ENCODE data around the gene MAN1C1. TPM values are rescaled to one million over a fixed set of nuclear protein-coding genes. Genes with fewer than 3 reads are reported as not detected.

The MAN1C1 gene
- total RNA-seq, 1 experiment from 2014 or later: 0.11 TPM

DNA sequence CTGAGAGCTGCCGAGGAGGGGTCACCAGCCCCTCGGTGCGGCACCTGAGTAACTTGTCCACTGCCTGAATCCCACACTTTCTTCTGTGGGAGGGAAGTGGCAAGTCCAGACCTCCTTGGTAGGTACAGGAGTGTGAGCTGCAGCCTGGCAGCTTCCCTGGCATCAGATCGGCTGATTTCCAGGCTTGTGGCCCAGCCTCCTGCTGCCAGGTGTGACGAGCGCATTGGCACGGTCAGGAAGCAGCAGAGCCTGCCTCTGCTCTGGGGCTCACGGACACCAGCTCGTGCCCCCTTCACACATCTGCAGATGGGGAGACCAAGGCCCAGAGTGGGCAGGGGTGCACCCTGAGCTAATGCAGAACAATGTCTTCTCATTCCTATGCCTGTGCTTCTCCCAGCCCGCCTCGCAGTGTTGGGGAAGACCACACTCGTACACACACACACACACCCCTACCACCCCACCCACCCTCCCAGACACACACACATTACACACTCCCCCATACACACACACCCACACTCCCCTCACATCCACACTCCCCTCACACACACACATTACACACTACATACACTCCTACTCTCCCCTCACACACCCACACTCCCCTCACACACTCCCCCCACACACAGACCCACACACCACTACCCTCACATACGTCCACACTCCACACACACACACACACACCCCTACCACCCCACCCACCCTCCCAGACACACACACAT lies 150.3 kb downstream of the MAN1C1 start:
- no peak overlapping the region for H3K27ac ChIP-seq (ENCODE audit: low read length)
- H3K4me1 ChIP-seq (ENCODE audit: insufficient read depth, low read length): no peaks in the 10 kb centered on the region
- no peak for TF ChIP-seq EZH2 (IDR thresholded peaks at IDR 0.05; ENCODE audit: low read length, unreplicated experiment)
- TF ChIP-seq CTCF (conservative IDR thresholded peaks at IDR 0.05; ENCODE audit: low read depth, low read length): no peak
- no peak for TF ChIP-seq EZH2phosphoT487 (IDR thresholded peaks at IDR 0.05; ENCODE audit: borderline replicate concordance, low read length)
- H3K36me3 ChIP-seq (ENCODE audit: low read depth, low read length): no peaks in the 10 kb centered on the region
- ATAC-seq (0 out of 2 replicates have a peak, but pooled peaks have one; percentile 35), DNase-seq (peak; percentile 20)
- H3K9me3 ChIP-seq (ENCODE audit: low read length): no peaks in the 10 kb centered on the region
- H3F3A ChIP-seq (ENCODE audit: low read length, unreplicated experiment): no peaks in the 10 kb centered on the region
- no TSS peak for BruUV-seq (replicated peaks)
- H3K79me2 ChIP-seq (ENCODE audit: low read length): no peaks in the 10 kb centered on the region
- CTCF ChIA-PET: no interaction called here
- H3K27me3 ChIP-seq (ENCODE audit: low read length): no peaks in the 10 kb centered on the region
- no peak overlapping the region for H3K4me2 ChIP-seq (ENCODE audit: low read length)
- no peak overlapping the region for H3K9ac ChIP-seq (ENCODE audit: low read length)
- no peaks in the 10 kb centered on the region for H3K9me2 ChIP-seq (replicated peaks; ENCODE audit: low read length)
- H4K20me1 ChIP-seq (ENCODE audit: low read length): no peaks in the 10 kb centered on the region
- no peak overlapping the region for H3K4me3 ChIP-seq (ENCODE audit: low read length)
- intact Hi-C loops (cut with micrococcal nuclease): no loop called here
- POLR2A ChIA-PET (ENCODE audit: unreplicated experiment): no interaction called here
- no peak overlapping the region for H2AFZ ChIP-seq (ENCODE audit: low read length)

DNA sequence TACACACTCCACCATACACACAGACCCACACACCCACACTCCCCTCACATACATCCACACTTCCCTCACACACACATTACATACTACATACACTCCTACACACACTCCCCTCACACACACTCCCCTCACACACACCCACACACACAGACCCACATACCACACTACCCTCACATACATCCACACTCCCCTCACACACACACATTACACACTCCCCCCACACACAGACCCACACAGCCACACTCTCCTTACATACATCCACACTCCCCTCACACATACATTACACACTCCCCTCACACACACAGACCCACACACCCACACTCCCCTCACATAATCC lies 150.8 kb downstream of the MAN1C1 start:
- Histone ChIP-seq H3K27me3 (ENCODE audit: low read length) (no peaks in the 10 kb centered on the region), H2AFZ (ENCODE audit: low read length) (no peak overlapping the region), H3K4me3 (ENCODE audit: low read length) (no peak overlapping the region), H3K79me2 (ENCODE audit: low read length) (no peaks in the 10 kb centered on the region), H3K9me3 (ENCODE audit: low read length) (no peaks in the 10 kb centered on the region), H3K9me2 (replicated peaks; ENCODE audit: low read length) (no peaks in the 10 kb centered on the region), H4K20me1 (ENCODE audit: low read length) (no peaks in the 10 kb centered on the region), H3K36me3 (ENCODE audit: low read depth, low read length) (no peaks in the 10 kb centered on the region), H3F3A (ENCODE audit: low read length, unreplicated experiment) (no peaks in the 10 kb centered on the region), H3K4me1 (ENCODE audit: insufficient read depth, low read length) (no peaks in the 10 kb centered on the region), H3K4me2 (ENCODE audit: low read length) (no peak overlapping the region), H3K27ac (ENCODE audit: low read length) (no peak overlapping the region), H3K9ac (ENCODE audit: low read length) (no peak overlapping the region)
- BruUV-seq (replicated peaks): no TSS peak
- no peak for TF ChIP-seq EZH2 (IDR thresholded peaks at IDR 0.05; ENCODE audit: low read length, unreplicated experiment)
- TF ChIP-seq CTCF (conservative IDR thresholded peaks at IDR 0.05; ENCODE audit: low read depth, low read length): no peak
- no peak for TF ChIP-seq EZH2phosphoT487 (IDR thresholded peaks at IDR 0.05; ENCODE audit: borderline replicate concordance, low read length)
- intact Hi-C loops (cut with micrococcal nuclease): no loop called here
- DNase-seq: no peak
- ChIA-PET CTCF (no interaction called here), POLR2A (ENCODE audit: unreplicated experiment) (no interaction called here)
- no peak for ATAC-seq

- Histone ChIP-seq H3K27me3 (ENCODE audit: low read length) (no peaks in the 10 kb centered on the region), H3K4me3 (ENCODE audit: low read length) (no peak overlapping the region), H3K36me3 (ENCODE audit: low read depth, low read length) (no peaks in the 10 kb centered on the region), H3K9me3 (ENCODE audit: low read length) (no peaks in the 10 kb centered on the region), H2AFZ (ENCODE audit: low read length) (no peak overlapping the region), H3K4me2 (ENCODE audit: low read length) (no peak overlapping the region), H3K4me1 (ENCODE audit: insufficient read depth, low read length) (peaks cover 8% of the 10 kb centered on the region), H3K9ac (ENCODE audit: low read length) (no peak overlapping the region), H4K20me1 (ENCODE audit: low read length) (no peaks in the 10 kb centered on the region), H3K79me2 (ENCODE audit: low read length) (no peaks in the 10 kb centered on the region), H3K27ac (ENCODE audit: low read length) (no peak overlapping the region), H3F3A (ENCODE audit: low read length, unreplicated experiment) (no peaks in the 10 kb centered on the region), H3K9me2 (replicated peaks; ENCODE audit: low read length) (no peaks in the 10 kb centered on the region)
- ATAC-seq (no peak), DNase-seq (no peak)
- no TSS peak for BruUV-seq (replicated peaks)
- intact Hi-C loops (cut with micrococcal nuclease): no loop called here
- no peak for TF ChIP-seq EZH2phosphoT487 (IDR thresholded peaks at IDR 0.05; ENCODE audit: borderline replicate concordance, low read length)
- POLR2A ChIA-PET (ENCODE audit: unreplicated experiment): no interaction called here
- CTCF ChIA-PET: no interaction called here
Observed at GRCh38 chr1:25768999-25769398, 152.4 kb downstream of the MAN1C1 start.
